Hematopoietic multipotent progenitor cell (in vitro differentiated cells): Measurements from ENCODE around the gene CCM2. TPM values are rescaled to one million over a fixed set of nuclear protein-coding genes. Genes with fewer than 3 reads are reported as not detected.

ENCODE experiments used
- DNase-seq, 3 donors: peaks; one replicate each; pipeline ENCODE4 v3.0.0-alpha.2; 2011 to 2015; ENCODE audit warnings: low read depth in 2 of 3, low spot score in 2 of 3
- total RNA-seq: library from RNA; depleted of rRNA; stranded (reverse); fragments of >200 nt; gene quantifications from one replicate; pipeline ENCODE4 v1.2.3, GENCODE V29; 2012

CCM2 gene
- total RNA-seq, 1 donor, result 143 TPM

DNA sequence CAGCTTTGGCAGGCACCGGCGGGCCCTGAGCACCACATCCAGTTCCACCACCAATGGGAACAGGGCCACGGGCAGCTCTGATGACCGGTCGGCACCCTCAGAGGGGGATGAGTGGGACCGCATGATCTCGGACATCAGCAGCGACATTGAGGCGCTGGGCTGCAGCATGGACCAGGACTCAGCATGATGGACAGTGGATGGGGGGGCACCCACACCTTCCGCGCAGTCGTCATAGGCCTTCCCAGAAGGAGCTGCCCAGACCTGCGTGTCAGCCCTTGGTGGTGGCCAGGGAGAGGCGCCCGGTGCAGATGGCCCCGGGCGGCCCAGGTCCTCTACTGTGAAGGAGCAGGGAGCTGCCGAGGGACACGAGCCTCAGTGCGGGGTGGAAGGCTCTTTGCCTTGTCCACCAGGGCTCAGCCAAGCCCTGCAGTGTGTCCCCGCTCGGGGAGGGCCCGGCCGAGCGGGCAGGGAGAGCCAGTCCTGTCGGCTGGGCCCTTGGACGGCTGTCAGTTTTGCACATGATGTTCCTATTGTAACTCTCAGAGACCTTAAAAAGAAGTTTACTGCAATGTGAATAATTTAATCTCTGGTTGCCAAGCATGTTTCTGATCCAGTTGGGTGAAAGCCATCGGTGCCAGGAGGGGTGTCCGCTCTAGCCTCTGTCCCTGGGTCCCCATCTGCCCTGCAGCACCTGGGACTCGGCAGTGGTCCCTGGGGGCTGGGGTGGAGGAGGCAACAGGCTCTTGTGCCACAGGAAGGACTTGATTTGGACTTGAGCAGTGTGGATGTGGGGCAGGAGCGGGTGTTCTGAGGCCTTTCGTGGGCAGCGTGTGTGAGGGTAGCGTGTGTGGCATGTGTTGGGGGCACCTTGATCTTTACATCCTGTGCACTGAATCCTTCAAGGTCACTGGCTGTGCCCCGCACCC, 76.1 kb downstream of the CCM2 start:
- DNase-seq, result no peak

DNA sequence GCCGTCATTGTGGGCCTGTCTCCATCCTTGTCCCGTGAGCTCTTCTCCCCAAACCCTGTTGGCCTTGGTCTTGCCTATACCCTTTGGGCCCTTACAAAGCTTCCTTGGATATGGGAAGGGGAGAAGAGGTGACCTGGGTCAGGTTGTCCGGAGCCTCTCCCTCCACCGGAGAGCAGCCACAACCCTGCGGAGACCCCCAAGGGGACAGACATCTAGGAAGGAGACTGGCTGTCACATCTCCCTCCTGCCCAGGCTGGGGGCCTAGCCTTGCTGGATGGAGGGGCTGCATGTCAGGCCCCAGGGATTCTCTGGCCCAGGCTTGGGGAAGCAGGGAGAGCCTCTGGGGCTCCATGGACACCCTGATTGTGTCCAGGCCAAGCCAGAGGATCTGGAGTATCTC, 76.9 kb downstream of the CCM2 start:
- DNase-seq, result no peak

GRCh38 chr7:45077579-45077978, 77.6 kb downstream of the CCM2 start:
- no peak for DNase-seq

DNA sequence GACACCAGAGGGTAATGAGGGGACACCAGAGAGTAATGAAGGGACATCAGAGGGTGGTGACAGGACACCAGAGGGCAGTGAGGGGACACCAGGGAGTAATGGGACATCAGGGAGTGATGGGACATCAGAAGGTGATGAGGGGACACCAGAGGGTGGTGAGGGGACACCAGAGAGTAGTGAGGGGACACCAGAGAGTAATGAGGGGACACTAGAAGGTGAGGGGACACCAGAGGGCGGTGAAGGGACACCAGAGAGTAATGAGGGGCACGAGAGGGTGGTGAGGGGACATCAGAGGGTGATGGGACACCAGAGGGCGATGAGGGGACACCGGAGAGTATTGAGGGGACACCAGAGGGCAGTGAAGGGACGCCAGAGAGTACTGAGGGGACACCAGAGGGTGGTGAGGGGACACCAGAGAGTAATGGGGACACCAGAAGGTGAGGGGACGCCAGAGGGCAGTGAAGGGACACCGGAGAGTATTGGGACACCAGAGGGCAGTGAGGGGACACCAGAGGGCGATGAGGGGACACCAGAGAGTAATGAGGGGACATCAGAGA, 78.2 kb downstream of the CCM2 start:
- peak in 2 of 3 donors; percentile 24 to 33 for DNase-seq

DNA sequence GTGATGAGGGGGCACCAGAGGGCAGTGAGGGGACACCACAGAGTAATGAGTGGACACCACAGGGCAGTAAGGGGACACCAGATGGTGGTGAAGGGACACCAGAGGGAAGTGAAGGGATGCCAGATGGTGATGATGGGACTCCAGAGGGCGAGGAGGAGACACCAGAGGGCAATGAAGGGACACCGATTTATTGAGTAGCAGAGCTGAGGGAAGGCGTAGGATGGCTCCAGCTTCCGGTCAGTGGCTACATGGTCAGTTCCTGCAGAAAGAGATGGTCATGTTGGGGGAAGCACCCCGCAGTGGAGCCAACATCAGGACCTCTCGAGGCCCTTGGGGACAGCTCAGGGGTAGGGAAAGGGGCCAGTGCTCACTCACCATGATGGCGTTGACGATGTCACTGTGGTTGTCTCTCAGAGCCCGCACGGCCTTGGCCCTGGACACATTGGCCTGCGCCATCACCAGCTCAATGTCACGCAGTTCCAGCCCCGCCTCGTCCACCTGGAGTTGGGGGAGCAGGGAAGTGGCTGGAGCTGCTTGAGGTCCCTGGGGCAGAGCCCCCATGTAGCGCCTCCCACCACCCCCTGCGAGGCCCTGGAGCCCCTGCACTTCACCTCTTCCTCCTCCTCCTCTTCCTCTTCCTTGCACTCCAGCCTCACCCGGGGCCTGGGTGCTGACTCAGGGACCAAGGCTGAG, 80.4 kb downstream of the CCM2 start:
- no peak for DNase-seq

DNA sequence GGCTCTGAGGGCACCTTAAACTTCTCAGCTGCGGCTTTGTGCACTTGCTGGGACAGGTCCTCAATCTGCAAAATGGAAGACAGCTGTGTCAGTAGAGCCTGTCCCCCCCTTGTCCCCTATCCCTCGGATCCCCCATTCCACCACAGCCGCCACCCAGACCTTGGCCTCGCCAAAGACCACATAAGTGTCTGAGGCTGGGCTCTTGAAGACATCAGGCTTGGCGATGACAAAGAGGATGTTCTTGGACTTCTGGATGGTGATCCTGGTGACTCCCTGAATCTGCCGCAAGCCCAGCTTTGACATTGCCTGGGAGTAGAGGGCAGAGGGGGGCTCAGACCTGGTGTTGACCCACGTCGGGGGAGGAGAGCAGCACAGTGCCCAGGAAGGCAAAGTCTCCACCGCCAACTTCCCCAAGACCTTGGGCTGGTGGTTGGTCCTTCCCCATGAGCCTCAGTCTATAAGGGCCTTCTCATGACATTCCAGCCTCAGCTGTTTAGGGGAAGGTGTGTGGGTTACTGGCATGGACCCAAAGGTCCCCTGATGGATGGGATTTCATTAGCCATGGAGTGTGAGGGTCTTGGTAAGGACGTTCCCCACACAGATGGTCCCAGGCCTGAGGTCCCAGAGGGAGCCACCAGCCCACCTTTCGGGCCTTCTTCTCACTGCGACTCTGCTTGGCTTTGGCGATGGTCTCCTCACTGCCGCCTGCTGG, 81.1 kb downstream of the CCM2 start:
- DNase-seq, result no peak

DNA sequence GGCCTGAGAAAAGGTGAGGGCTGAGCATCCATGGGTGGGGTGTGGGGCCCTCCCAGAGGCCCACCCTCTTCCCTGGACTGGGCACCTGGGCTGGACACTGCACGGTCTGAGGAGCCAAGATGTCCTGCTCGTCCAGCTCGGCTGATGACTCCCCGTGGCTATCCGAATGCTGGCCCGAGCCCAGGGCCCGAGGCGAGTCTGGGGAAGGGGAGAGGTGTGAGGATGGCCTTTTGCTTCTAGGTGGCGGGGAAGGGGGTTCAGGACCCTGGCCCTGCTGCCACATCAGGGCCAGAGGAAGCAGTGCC, 81.6 kb downstream of the CCM2 start:
- no peak for DNase-seq

DNA sequence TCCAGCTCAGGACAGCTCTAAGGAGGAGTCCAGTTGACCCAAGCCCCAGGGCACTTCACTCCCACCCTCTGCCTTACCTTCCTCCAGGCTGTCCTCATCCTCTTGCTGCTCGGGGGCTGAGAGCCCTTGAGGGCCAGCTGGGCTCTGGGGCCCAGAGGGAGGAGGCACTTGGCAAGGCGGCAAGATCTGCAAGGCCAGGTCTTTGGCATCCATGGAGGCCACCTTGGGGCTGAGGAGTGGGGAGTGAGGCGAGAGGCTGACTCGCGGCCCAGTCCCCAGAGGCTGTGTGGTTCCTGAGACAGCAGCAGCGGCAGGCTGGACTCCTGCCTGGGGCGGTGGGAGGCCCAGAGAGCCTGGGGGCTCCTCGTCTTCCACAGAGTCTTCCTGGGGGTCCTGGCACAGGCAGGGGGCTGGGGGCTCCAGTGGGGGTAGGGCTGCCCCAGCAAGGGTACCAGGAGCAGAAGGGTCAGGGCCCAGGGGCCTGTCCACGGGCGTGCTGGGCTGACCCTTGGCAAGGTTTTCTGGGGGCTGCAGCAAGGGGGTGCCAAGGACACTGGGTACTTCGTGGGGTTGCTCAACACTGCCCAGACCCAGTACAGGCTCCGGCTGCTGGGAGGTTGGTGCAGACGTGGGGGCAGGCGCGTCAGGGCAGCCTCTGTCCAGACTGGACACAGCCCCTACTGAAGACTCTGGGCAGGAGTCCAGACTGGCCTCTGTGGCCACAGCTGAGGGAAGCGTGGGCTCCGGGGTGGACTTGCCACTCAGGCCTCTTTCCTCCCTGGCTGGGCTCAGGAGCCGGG, 82.2 kb downstream of the CCM2 start:
- DNase-seq, result no peak

- DNase-seq, result no peak
These were observed 82.9 kb downstream of the CCM2 start for GRCh38 chr7:45082831-45083331.

- DNase-seq, result no peak
These were observed 84.3 kb downstream of the CCM2 start for GRCh38 chr7:45084336-45084735.

DNA sequence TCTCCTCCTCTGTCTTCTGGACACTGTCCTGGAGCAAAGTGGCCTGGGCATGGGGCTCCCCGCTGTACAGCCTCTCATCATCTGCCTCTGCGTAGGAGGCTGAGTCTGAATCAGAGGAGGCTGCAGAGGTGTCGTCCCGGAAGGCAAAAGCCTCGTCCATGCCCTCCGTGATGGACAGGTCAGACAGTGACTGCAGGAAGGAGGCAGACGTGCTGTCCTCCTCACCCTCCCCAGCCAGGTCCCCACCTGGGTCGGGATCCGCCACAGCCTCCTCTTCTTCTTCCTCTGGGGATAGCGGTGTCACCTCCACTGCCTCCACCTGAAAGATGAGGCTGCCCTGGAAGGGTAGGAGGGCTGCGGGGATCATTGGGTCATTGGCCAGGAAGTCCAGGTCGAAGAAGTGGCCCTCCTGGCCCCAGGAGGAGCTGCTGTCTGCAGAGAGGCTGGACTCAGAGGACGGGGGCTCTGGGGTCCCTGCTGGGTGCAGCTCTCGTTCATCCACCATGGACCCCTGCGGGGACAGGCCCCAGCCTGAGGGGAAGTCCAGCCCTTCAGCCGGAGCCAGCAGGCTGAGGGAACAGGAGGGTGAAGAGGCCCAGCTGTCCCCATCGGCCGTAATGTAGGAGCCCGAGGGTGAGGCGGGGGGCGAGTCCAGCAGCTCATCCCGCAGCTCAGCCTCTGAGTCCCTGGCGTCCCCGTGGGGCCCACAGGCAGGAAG, 85.1 kb downstream of the CCM2 start:
- DNase-seq, result no peak

DNA sequence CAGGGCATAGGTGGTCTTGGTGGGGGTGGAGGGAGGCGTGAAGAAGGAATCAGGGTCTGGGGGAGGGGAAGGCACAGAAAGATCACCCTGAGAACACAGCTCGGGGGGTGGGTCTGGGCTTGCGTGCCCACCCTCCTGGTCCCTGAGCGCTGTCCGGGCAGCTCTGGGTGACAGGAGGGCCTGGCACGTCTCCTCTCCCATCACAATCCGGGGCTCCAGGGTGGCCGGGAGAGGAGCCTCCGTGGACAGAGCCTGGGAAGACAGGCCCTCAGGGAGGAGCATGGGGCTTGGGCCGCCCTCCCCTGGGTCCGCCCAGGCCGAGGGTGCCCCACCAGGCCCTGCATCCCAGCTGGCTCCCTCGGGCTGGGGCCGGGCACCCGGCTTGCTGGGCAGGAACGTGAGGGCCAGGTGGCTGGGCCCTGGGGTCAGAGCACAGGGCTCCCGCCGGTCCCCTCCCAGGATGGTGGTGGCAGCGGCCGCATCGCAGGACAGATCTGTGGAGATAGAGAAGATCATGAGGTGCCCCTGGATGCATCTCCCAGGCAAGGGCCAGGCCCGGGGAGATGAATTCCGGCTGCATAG, 85.7 kb downstream of the CCM2 start:
- no peak for DNase-seq

GRCh38 chr7:45086331-45087065, 86.5 kb downstream of the CCM2 start:
- no peak for DNase-seq

GRCh38 chr7:45087301-45088145, 87.5 kb downstream of the CCM2 start:
- no peak for DNase-seq

GRCh38 chr7:45088146-45088701, 88.2 kb downstream of the CCM2 start:
- DNase-seq, result no peak

DNA sequence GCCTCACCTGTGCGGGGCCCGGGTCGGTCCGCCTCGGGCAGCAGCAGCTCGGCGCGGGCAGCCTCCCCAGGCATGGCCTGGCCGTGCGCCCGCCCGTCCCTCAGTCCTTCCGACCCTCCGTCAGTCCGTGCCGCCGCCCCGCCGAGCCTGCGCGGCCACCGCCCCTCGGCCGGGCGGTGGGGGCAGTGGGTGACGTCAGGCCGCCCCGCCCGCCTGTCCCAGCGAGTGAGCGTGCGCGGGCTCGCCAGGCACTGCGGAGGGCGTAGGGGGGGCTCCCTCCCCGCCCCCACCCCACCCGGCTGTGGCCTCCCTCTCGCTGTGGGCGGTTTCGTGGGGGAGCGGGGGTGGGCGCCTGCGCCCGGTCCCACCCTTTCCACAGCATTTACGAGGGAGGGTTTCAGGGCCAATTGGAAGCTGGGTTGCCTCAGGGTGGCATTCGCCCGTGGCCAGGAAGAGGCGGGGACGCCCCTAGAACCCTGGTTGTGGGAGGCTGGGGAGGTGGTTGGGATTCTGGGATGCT, 88.9 kb downstream of the CCM2 start, which contains the start of gene NACAD:
Gene NACAD (minus strand): TSS at position 149 of the 520 bp plus-strand sequence. CDS start 75 bp downstream, at position 74.
- peak in 2 of 3 donors; percentile 37 to 40 for DNase-seq

DNA sequence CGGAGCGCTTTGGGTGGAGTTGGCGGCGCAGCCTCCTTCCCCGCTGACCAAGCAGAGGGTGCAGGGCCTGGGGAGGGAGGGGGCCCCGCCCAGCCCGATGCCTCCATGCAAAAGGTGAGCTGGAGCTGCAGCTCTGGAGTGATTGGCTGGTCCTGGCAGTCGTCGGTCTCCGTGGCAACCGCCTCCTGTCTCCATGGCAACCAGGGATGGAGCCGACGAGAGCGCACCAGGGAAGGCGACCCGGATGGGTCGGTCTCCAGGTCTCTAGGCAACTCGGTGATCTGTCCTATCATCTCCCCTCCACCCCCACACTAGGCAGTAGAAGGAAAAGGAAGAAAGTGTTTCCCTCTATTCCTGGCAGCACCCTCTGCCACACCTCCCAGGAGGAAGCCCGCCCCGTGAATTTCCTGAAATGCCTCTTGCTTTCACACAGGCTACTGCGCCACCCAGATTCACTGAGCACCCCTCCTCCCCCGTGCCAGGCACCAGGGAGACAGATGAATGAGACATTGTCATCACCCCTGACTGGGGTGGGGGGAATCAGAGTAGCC, 89.4 kb downstream of the CCM2 start:
- DNase-seq, result peak in 2 of 3 donors; percentile 42 to 52
